ENCODE results near the gene GALNT7.

- TF ChIP-seq PRDM10 (CRISPR knock-in tag; IDR thresholded peaks at IDR 0.05; ENCODE audit: low read depth) (no peak), POLR2A (IDR thresholded peaks at IDR 0.05; ENCODE audit: insufficient read depth in 1 of 2, low read depth in 2 of 2, low read length in 2 of 2) (no peak), NFIB (CRISPR knock-in tag; IDR thresholded peaks at IDR 0.05; ENCODE audit: borderline replicate concordance) (no peak), NFRKB (IDR thresholded peaks at IDR 0.05) (no peak)
Measured at GRCh38 chr4:173264245-173264644, 95.6 kb downstream of the GALNT7 start.

All from HepG2 (cell line).